AG09319 (cell line): ENCODE results near the gene CFAP298.

ENCODE experiments used
- DNase-seq: peaks from one replicate; pipeline ENCODE4 v3.0.0-alpha.2; 2010; ENCODE audit warnings: low read depth; ENCODE audit errors: extremely low read depth
- TF ChIP-seq, protein P1 (sequence below): IDR thresholded peaks from 2 replicates; pipeline ENCODE4 v1.5.1; 2011; ENCODE audit warnings: low read depth, mild to moderate bottlenecking, inconsistent platforms, low read length, moderate library complexity

Gene CFAP298

DNA sequence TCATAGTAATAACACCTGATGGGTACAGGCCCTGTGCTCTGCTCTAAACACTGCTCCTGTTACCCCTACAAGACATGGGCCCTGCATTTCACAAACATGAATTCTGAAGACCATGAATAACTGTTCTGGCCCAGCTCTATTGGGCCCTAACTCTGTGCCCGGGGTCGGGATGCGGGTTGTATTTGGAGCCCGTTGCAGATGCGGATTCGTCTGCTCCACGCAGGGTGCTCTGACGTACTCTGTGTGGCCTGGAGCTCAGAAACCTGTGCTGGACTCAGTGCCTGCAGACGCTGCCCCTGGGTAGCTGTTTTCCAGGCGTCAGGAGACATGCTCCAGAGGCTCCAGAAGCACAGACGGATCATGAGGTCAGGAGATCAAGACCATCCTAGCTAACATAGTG, 16.7 kb downstream of the CFAP298 start:
- no peak for DNase-seq
- TF ChIP-seq, protein P1, sequence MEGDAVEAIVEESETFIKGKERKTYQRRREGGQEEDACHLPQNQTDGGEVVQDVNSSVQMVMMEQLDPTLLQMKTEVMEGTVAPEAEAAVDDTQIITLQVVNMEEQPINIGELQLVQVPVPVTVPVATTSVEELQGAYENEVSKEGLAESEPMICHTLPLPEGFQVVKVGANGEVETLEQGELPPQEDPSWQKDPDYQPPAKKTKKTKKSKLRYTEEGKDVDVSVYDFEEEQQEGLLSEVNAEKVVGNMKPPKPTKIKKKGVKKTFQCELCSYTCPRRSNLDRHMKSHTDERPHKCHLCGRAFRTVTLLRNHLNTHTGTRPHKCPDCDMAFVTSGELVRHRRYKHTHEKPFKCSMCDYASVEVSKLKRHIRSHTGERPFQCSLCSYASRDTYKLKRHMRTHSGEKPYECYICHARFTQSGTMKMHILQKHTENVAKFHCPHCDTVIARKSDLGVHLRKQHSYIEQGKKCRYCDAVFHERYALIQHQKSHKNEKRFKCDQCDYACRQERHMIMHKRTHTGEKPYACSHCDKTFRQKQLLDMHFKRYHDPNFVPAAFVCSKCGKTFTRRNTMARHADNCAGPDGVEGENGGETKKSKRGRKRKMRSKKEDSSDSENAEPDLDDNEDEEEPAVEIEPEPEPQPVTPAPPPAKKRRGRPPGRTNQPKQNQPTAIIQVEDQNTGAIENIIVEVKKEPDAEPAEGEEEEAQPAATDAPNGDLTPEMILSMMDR: no peak

- TF ChIP-seq, protein P1: no peak
- DNase-seq: no peak
These were observed 18.5 kb downstream of the CFAP298 start for GRCh38 chr21:32593690-32594089.

DNA sequence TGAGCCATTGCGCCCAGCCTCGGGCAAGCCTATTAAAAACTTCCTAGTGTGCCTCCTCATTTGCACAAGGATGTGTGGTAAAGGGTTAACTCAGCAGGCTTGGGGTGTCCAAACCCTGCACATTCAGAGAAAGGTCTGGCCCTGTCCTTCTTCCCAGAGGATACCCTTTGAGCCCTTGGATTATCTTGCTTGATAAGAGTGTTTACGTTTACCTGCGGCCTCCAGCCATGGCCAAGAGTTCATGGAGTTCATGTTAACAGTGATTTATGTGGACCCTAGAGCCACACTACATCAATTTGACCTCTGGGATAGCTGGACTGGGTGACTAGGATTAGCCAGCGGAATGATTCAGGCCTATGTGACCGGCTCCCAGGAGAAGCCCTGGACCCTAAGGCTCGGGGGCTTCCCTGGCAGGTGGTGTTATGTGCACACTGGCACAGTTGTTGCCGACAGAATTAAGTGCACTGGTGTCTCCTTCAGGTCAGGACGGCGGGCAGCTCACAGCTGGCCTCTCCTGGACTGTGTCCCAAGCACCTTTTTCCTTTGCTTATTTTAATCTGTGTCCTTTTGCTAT, 19.2 kb downstream of the CFAP298 start:
- TF ChIP-seq, protein P1: no peak
- no peak for DNase-seq

DNA sequence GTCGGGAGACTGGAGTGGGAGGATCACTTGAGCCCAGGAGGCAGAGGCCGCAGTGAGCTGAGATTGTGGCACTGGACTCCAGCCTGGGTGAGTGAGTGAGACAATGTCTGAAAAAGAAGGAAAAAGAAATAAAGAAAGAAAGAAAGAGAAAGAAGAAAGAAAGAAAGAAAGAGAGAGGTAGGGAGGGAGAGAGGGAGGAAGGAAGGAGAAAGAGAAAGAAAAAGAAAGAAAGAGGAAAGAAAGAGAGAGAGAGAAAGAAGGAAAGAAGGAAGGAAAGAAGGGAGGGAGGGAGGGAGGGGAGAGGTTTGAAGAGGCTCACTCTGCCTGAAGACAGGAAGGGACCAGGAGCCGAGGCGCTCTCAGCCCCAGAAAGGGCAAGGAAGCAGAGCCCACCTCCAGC, 22.0 kb downstream of the CFAP298 start:
- DNase-seq: no peak
- TF ChIP-seq, protein P1: no peak

GRCh38 chr21:32587651-32588050, 24.5 kb downstream of the CFAP298 start:
- TF ChIP-seq, protein P1: no peak
- no peak for DNase-seq

DNA sequence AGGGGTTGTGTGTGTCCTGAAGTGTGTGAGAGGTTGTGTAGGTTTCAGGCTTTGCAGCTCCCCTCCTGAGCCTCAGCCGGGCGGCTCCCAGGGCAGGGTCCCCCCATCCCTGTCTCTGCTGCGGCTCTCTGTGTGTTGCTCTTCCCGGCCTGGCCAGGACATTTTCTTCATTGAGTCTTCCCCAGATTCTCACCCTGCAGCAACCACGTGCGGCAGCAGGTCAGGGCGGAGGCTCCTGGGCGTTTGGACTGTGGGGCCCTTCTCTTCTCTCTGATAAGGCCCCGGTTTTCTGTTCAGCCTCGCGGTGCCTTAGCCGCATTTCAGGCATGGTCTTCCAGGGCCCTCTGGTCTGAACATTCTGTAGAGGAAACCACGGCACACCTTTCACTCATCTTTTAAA, 25.1 kb downstream of the CFAP298 start:
- TF ChIP-seq, protein P1: no peak

DNA sequence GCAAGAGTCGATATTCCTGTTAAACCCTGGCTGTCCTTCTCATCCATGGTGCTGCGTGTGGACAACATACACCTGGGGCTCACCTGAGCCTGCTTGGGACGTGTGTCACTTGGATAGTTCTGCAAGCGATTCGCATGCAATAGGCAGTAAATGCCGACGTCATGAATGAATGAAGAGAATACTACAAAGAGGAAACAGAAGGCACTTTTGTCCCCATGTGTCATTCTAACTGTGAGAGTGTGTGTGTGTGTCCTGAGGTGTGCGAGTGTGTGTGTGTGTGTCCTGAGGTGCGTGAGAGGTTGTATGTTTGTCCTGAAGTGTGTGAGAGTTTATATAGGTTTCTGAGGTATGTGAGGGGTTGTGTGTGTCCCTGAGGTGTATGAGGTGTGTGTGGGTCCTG, 26.2 kb downstream of the CFAP298 start:
- DNase-seq: no peak
- TF ChIP-seq, protein P1: no peak

More for the DNA sequence above, 25.1 kb downstream of the CFAP298 start:
- no peak for DNase-seq
